ENCODE measurements around the gene MRPL24. TPM values are rescaled to one million over a fixed set of nuclear protein-coding genes. Genes with fewer than 3 reads are reported as not detected.

The MRPL24 gene
- total RNA-seq, 2 experiments from 2014 or later: 11.7 to 11.9 TPM

GRCh38 chr1:156743367-156744302, 2.7 kb upstream of the MRPL24 start:
- DNase-seq (peak in 1 of 14 experiments; percentile 23), ATAC-seq (ENCODE audit: poor library complexity) (no peak)
- H3K27me3 Mint-ChIP-seq: no peaks in the 10 kb centered on the region
- ChIA-PET CTCF (interaction anchor here (6.3 kb wide), 1 partner anchor 16 kb away, joined by 62 read pairs; the partner anchor contains the start of genes ISG20L2 and METTL25B), POLR2A (interaction anchor here (3.6 kb wide), 1 partner anchor 16 kb away, joined by 107 read pairs; the partner anchor contains the start of genes ISG20L2 and METTL25B)
- no peaks in the 10 kb centered on the region for H3K27me3 ChIP-seq (ENCODE audit: control insufficient read depth in 1 of 2, insufficient read depth in 2 of 2, low read length in 2 of 2)
- H3K36me3 ChIP-seq (ENCODE audit: insufficient read depth, low read length): peaks cover 32% of the 10 kb centered on the region
- peaks cover 0 to 3% of the 10 kb centered on the region in 2 experiments for H3K9me3 ChIP-seq (ENCODE audit: control insufficient read depth in 1 of 2, insufficient read depth in 1 of 2, low read length in 2 of 2)
- intact Hi-C loops (cut with DNase I, micrococcal nuclease): loop anchor here in 1 of 2 experiments (5.0 to 10.0 kb wide), 3 partner anchors 461 to 691 kb away; partner anchors contain the start of genes LAMTOR2, PMF1, SMG5 and TMEM79
- H3K4me3 Mint-ChIP-seq: no peak overlapping the region
- peaks cover 64% of the 10 kb centered on the region for H3K4me1 Mint-ChIP-seq (ENCODE audit: low read depth)
- H3K4me1 ChIP-seq (ENCODE audit: insufficient read depth, low read length): peaks cover 55% of the 10 kb centered on the region
- peaks cover 2% of the 10 kb centered on the region for H3K9me3 Mint-ChIP-seq
- H3K36me3 Mint-ChIP-seq (ENCODE audit: low read depth): peaks cover 53% of the 10 kb centered on the region
- peak overlapping the region; percentile 89 for H3K27ac Mint-ChIP-seq
- no peak for TF ChIP-seq CTCF (IDR thresholded peaks at IDR 0.05)
- H3K4me3 ChIP-seq (ENCODE audit: low read length): no peak overlapping the region
- H3K27ac ChIP-seq (ENCODE audit: low read depth in 1 of 2, low read length in 2 of 2): no peak overlapping the region

- H3K36me3 Mint-ChIP-seq (ENCODE audit: low read depth): peaks cover 62% of the 10 kb centered on the region
- H3K4me1 Mint-ChIP-seq (ENCODE audit: low read depth): peaks cover 56% of the 10 kb centered on the region
- intact Hi-C loops (cut with DNase I, micrococcal nuclease): loop anchor here in 1 of 2 experiments (5.0 to 10.0 kb wide), 3 partner anchors 460 to 690 kb away; partner anchors contain the start of genes LAMTOR2, PMF1, SMG5 and TMEM79
- DNase-seq (no peak), ATAC-seq (ENCODE audit: poor library complexity) (no peak)
- ChIA-PET CTCF (interaction anchor here (0.8 to 6.3 kb wide), 2 partner anchors 15 to 24 kb away, joined by 4 to 62 read pairs; partner anchors contain the start of genes ISG20L2, METTL25B and PRCC), POLR2A (interaction anchor here (3.0 to 3.6 kb wide), 2 partner anchors 15 to 25 kb away, joined by 107 to 169 read pairs; partner anchors contain the start of genes ISG20L2, METTL25B and PRCC)
- H3K36me3 ChIP-seq (ENCODE audit: insufficient read depth, low read length): peaks cover 41% of the 10 kb centered on the region
- no peak overlapping the region for H3K27ac ChIP-seq (ENCODE audit: low read depth in 1 of 2, low read length in 2 of 2)
- H3K27me3 Mint-ChIP-seq: no peaks in the 10 kb centered on the region
- peaks cover 46% of the 10 kb centered on the region for H3K4me1 ChIP-seq (ENCODE audit: insufficient read depth, low read length)
- H3K9me3 ChIP-seq (ENCODE audit: control insufficient read depth in 1 of 2, insufficient read depth in 1 of 2, low read length in 2 of 2): peaks cover 0 to 3% of the 10 kb centered on the region in 2 experiments
- H3K27ac Mint-ChIP-seq: peak overlapping the region; percentile 89
- H3K27me3 ChIP-seq (ENCODE audit: control insufficient read depth in 1 of 2, insufficient read depth in 2 of 2, low read length in 2 of 2): no peaks in the 10 kb centered on the region
- TF ChIP-seq CTCF (IDR thresholded peaks at IDR 0.05): no peak
- peak overlapping the region; percentile 30 for H3K4me3 Mint-ChIP-seq
- H3K9me3 Mint-ChIP-seq: peaks cover 2% of the 10 kb centered on the region
- H3K4me3 ChIP-seq (ENCODE audit: low read length): no peak overlapping the region
These were observed 1.9 kb upstream of the MRPL24 start for GRCh38 chr1:156742801-156743200.

- Mint-ChIP-seq H3K4me1 (ENCODE audit: low read depth) (peaks cover 49% of the 10 kb centered on the region), H3K4me3 (peak overlapping the region; percentile 94), H3K36me3 (ENCODE audit: low read depth) (peaks cover 70% of the 10 kb centered on the region), H3K27ac (peak overlapping the region; percentile 89), H3K27me3 (no peaks in the 10 kb centered on the region), H3K9me3 (peaks cover 2% of the 10 kb centered on the region)
- Histone ChIP-seq H3K4me3 (ENCODE audit: low read length) (no peak overlapping the region), H3K27ac (ENCODE audit: low read depth in 1 of 2, low read length in 2 of 2) (peak overlapping the region; percentile 70 to 75), H3K27me3 (ENCODE audit: control insufficient read depth in 1 of 2, insufficient read depth in 2 of 2, low read length in 2 of 2) (no peaks in the 10 kb centered on the region), H3K4me1 (ENCODE audit: insufficient read depth, low read length) (peaks cover 38% of the 10 kb centered on the region), H3K9me3 (ENCODE audit: control insufficient read depth in 1 of 2, insufficient read depth in 1 of 2, low read length in 2 of 2) (peaks cover 0 to 3% of the 10 kb centered on the region in 2 experiments), H3K36me3 (ENCODE audit: insufficient read depth, low read length) (peaks cover 46% of the 10 kb centered on the region)
- no peak for TF ChIP-seq CTCF (IDR thresholded peaks at IDR 0.05)
- intact Hi-C loops (cut with DNase I, micrococcal nuclease): loop anchor here in 1 of 2 experiments (5.0 to 10.0 kb wide), 3 partner anchors 460 to 690 kb away; partner anchors contain the start of genes LAMTOR2, PMF1, SMG5 and TMEM79
- POLR2A ChIA-PET: interaction anchor here (1.5 to 3.6 kb wide), 5 partner anchors 9 to 36 kb away, joined by 5 to 169 read pairs (median 74); partner anchors contain the start of genes CRABP2, HDGF, ISG20L2 and METTL25B
- CTCF ChIA-PET: interaction anchor here (0.9 to 6.3 kb wide), 2 partner anchors 10 to 15 kb away, joined by 3 to 62 read pairs; partner anchors contain the start of genes HDGF, ISG20L2 and METTL25B
- no peak for DNase-seq
- no peak for ATAC-seq (ENCODE audit: poor library complexity)
These were observed 1.1 kb upstream of the MRPL24 start for GRCh38 chr1:156742017-156742416.

Data from CD4-positive, alpha-beta T cell (primary cell).